Left ventricle myocardium inferior (tissue), 1 donor: ENCODE data around the gene BIK. TPM values are rescaled to one million over a fixed set of nuclear protein-coding genes. Genes with fewer than 3 reads are reported as not detected.

Source experiments
- DNase-seq: peaks from one replicate; pipeline ENCODE4 v3.0.0-alpha.2; 2020
- H3K27ac ChIP-seq: fragments of 200-600 bp; replicated peaks from 2 replicates; pipeline ENCODE4 v1.8.0; 2021
- H3K27me3 ChIP-seq: fragments of 200-600 bp; 2 replicates; pipeline ENCODE4 v1.8.0; 2021; ENCODE audit warnings: low read depth
- H3K36me3 ChIP-seq: fragments of 200-600 bp; 2 replicates; pipeline ENCODE4 v1.8.0; 2021
- H3K4me1 ChIP-seq: fragments of 200-600 bp; 2 replicates; pipeline ENCODE4 v1.8.0; 2021
- H3K4me3 ChIP-seq: fragments of 200-600 bp; 2 replicates; pipeline ENCODE4 v1.8.0; 2021; ENCODE audit warnings: mild to moderate bottlenecking, moderate library complexity
- H3K9me3 ChIP-seq: fragments of 200-600 bp; replicated peaks from 2 replicates; pipeline ENCODE4 v1.8.0; 2021
- intact Hi-C: fragments of 100-400 bp; cut with micrococcal nuclease; formaldehyde crosslinking; loops from one replicate; pipeline ENCODE4 v1.11.0; 2022
- total RNA-seq: library from RNA; stranded (reverse); fragmentation: NEBNext Ultra II Directional; extraction: Animal tissue kit (Norgen Biotek cat#: 25700); gene quantifications from one replicate; pipeline ENCODE4 v1.2.1, GENCODE V29; 2021
- TF ChIP-seq, protein P1 (sequence below): fragments of 200-600 bp; IDR thresholded peaks from 2 replicates; pipeline ENCODE4 v1.8.0; 2021; ENCODE audit warnings: antibody characterized with exemption, mild to moderate bottlenecking, borderline replicate concordance
- donor health status: DM: no; HTN: yes; CAD: no; lungs with severe emphysema.

BIK gene
- total RNA-seq, 1 donor from 2014 or later, result 0.41 TPM

DNA sequence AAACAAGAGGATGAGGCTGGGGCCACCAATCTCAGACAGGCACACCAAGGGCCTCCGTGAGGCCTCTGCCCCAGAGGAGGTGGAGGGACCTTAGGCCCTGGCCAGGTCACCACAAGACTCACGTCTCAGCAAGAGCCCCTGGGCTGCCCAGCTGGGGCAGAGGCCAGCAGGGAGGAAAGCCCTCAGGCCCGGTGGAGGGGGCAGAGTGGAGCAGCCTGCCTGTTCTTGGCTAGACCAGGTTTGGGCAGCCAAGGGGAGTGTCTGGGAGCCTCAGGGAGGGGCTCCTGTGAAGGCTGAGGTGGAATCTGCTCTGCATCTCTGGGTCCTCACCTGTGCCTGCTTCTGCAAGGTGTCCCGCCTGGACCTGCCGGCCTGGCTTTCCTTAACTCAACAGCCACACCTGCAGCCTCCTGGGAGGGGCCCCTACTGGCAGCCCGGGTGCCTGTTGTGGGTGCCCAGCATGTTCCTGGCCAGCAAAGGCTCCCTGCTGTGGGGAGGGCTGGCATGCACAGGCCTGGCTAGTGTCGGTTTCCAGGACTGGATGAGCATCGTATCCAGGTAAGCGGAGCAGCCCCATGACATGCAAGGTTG lies 64.5 kb downstream of the BIK start:
- no peak for DNase-seq
- TF ChIP-seq, protein P1, sequence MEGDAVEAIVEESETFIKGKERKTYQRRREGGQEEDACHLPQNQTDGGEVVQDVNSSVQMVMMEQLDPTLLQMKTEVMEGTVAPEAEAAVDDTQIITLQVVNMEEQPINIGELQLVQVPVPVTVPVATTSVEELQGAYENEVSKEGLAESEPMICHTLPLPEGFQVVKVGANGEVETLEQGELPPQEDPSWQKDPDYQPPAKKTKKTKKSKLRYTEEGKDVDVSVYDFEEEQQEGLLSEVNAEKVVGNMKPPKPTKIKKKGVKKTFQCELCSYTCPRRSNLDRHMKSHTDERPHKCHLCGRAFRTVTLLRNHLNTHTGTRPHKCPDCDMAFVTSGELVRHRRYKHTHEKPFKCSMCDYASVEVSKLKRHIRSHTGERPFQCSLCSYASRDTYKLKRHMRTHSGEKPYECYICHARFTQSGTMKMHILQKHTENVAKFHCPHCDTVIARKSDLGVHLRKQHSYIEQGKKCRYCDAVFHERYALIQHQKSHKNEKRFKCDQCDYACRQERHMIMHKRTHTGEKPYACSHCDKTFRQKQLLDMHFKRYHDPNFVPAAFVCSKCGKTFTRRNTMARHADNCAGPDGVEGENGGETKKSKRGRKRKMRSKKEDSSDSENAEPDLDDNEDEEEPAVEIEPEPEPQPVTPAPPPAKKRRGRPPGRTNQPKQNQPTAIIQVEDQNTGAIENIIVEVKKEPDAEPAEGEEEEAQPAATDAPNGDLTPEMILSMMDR, result no peak
- intact Hi-C loops, result no loop called here
- Histone ChIP-seq H3K4me3 (no peak overlapping the region), H3K36me3 (peaks cover 69% of the 10 kb centered on the region), H3K4me1 (no peaks in the 10 kb centered on the region), H3K9me3 (no peaks in the 10 kb centered on the region), H3K27me3 (no peaks in the 10 kb centered on the region), H3K27ac (no peak overlapping the region)

DNA sequence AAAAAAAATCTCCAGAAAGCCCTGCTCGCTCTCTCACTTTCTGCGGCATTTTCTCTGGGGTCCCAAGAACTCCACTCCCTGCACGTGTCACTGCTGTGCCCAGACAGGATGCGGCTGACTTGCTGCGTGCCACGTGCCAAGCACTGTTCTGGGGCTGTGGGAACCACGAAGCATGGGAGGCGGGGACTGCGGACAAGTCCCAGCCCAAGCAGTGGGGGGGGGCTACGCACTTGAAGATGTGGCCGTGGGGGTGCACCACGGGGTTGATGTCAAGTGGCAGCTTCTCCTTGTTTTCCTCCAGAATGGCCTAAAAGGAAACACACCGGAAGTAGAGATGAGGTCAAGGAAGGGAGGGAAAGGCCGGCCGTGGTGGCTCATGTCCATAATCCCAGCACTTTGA lies 65.5 kb downstream of the BIK start:
- peak; percentile 11 for DNase-seq
- H3K36me3 ChIP-seq, result peaks cover 59% of the 10 kb centered on the region

DNA sequence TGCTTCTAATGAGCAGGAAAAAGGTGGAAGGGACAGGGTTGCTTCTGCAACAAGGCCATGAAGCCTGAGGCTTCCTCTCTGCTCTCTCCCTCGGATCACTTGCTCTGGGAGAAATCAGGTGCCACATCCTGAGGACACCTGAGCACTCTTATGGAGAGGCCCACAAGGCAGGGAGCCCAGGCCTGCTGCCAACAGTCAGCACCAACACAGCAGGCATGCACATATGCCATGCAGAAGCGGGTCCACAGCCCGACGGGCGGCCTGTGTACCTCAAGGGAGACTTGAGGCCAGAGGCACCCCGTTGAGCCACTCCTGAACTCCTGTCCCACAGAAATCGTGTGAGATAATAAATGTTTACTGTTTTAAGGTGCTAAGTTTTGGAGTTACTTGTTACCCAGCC lies 66.9 kb downstream of the BIK start:
- Histone ChIP-seq H3K27me3 (no peaks in the 10 kb centered on the region), H3K36me3 (peaks cover 46% of the 10 kb centered on the region), H3K4me1 (no peaks in the 10 kb centered on the region), H3K27ac (no peak overlapping the region), H3K4me3 (no peak overlapping the region), H3K9me3 (no peaks in the 10 kb centered on the region)
- intact Hi-C loops, result no loop called here
- TF ChIP-seq, protein P1, result no peak
- no peak for DNase-seq

More for the DNA sequence above, 65.5 kb downstream of the BIK start:
- Histone ChIP-seq H3K27ac (no peak overlapping the region), H3K4me3 (no peak overlapping the region), H3K9me3 (no peaks in the 10 kb centered on the region), H3K27me3 (no peaks in the 10 kb centered on the region), H3K4me1 (no peaks in the 10 kb centered on the region)
- TF ChIP-seq, protein P1, result no peak
- intact Hi-C loops, result no loop called here

Other genes starting within 250 kb of the BIK start
- 64.8 TPM for gene PACSIN2, start 95.6 kb upstream of the BIK start, total RNA-seq
- gene TTLL1, start 21.4 kb upstream of the BIK start, total RNA-seq, result 8.5 TPM
- 16.4 TPM for gene MCAT, start 32.6 kb downstream of the BIK start, total RNA-seq
- gene TSPO, start 40.8 kb downstream of the BIK start, total RNA-seq, result 128 TPM
- 12.6 TPM for gene TTLL12, start 76.4 kb downstream of the BIK start, total RNA-seq
- 0.14 TPM for gene SCUBE1, start 232.6 kb downstream of the BIK start, total RNA-seq